ENCODE measurements around the gene DPP6.
"Not testable (repeated sequence)": the region's sequence is repeated elsewhere in the genome, so short reads cannot be mapped to it uniquely, and the experiment has no call there.

DNA sequence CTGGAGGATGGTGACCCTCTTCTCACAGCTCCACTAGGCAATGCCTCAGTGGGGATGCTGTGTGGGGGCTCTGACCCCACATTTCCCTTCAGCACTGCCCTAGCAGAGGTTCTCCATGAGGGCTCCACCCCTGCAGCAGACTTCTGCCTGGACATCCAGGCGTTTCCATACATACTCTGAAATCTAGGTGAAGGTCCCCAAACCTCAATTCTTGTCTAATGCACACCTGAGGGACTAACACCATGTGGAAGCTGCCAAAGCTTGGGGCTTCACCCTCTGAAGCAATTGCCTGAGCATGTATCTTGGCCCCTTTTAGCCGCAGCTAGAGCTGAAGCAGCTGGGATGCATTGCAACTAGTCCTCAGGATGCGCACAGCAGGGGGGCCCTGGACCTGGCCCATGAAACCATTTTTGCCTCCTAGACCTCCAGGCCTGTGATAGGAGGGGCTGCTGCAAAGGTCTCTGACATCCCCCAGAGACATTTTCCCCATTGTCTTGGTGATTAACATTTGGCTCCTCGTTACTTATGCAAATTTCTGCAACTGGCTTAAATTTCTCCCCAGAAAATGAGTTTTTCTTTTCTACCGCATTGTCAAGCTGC lies 882.3 kb downstream of the DPP6 start:
- TF ChIP-seq POLR2A, POLR2AphosphoS5, TAF1 (IDR thresholded peaks at IDR 0.05; ENCODE audit: low read depth, low read length): not testable (repeated sequence)
